Activated CD4-positive, alpha-beta T cell treated with anti-CD3 and anti-CD28 coated beads for 4 hours (primary cell): ENCODE data around the gene ENTPD8.
A peak's percentile ranks its signal among the peaks of the same experiment; 100 is the strongest.
"Not testable (repeated sequence)": the region's sequence is repeated elsewhere in the genome, so short reads cannot be mapped to it uniquely, and the experiment has no call there.

ENCODE experiments used
- DNase-seq, 2 donors: peaks; one replicate each; pipeline ENCODE4 v3.0.0-alpha.2; 2020

Gene ENTPD8

GRCh38 chr9:137390553-137391410, 50.4 kb downstream of the ENTPD8 start:
- no peak for DNase-seq

GRCh38 chr9:137389428-137389746, 51.8 kb downstream of the ENTPD8 start:
- DNase-seq: no peak

DNA sequence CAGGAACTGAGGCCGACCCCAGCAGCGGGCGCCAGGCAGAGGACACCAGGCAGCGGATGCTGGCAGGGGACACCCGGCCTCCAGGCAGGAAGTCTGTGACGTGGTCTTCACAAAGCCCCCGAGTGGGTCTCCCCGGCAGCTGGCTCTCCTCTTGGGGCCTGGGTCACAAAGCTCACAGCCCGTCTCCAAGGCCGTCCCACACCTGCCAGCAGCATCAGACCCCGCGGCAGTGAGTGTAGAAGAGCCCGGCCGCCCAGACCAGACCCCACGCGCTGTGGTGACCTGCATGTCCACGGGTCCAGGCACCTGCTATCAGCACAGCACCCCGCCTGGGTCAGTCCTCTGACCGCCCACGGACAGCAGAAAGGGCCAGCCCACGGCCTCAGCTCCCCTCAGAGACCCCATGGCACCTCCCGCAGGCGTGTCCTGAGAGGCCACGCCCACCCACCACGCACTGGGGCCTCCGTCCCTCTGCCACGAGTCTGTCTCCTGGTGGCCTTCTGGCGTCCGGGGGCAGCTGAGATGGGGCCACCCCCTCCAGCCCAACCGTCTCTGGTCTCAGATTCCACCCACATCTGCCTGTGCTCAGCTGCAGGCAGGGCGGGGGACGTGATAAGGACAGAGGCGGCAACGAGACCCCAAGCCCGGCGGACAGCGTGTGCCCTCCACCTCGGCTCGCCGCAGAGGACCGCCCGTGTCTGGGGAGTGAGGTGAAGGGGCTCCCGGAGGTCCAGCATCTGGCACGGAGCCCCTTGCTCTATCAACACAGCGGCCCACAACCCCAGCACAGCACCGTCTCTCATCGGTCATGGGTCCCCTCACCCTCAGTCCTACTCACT, 52.3 kb downstream of the ENTPD8 start:
- DNase-seq: no peak

DNA sequence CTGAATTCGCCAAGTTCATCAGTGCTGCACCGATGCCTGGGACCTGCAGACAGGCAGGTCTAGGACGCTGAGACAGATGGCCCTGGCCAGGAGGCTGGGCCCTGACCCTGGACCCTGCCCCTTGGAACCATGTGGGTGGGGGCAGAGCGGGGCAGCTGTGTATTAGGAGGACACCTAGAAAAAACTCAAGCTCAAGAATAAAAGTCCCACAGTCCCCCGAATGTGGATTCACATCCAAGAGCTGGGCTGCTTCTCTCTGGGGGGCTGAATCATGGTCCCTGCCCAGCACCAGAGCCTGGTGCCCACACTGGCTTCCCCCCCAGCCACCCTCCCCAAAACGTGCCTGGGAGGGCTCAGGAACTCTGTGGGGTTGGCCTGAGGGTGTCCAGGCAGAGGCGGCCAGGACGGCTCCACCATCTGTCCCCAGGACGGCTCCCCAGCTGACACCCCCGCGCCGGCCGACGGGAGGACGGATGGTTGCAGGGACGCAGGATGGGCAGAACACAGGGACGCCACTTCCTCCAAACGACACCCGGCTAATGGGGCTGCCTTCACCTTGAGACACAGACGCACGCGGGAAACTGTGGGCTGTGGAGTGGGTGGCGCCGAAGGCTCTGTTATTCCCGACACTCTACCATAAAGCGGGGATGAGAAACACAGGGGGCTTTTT, 53.1 kb downstream of the ENTPD8 start:
- DNase-seq: no peak

GRCh38 chr9:137387114-137387890, 53.9 kb downstream of the ENTPD8 start:
- peak; percentile 25 to 32 for DNase-seq

GRCh38 chr9:137386507-137387113, 54.5 kb downstream of the ENTPD8 start:
- not testable (repeated sequence) for DNase-seq

GRCh38 chr9:137385061-137385655, 56.0 kb downstream of the ENTPD8 start:
- DNase-seq: no peak
